GM03348 (cell line): ENCODE measurements around the gene SAMSN1.
"Not testable (repeated sequence)": the region's sequence is repeated elsewhere in the genome, so short reads cannot be mapped to it uniquely, and the experiment has no call there.

Experiments used
- DNase-seq: peaks from one replicate; pipeline ENCODE4 v3.0.0; 2012; ENCODE audit warnings: low spot score

The SAMSN1 gene

GRCh38 chr21:14527696-14528652, 18.1 kb downstream of the SAMSN1 start:
- DNase-seq = no peak

GRCh38 chr21:14526836-14527695, 19.0 kb downstream of the SAMSN1 start:
- DNase-seq = no peak

GRCh38 chr21:14526199-14526598, 19.9 kb downstream of the SAMSN1 start:
- DNase-seq = no peak

- no peak for DNase-seq
These were observed 22.9 kb downstream of the SAMSN1 start for GRCh38 chr21:14523234-14523633.

- DNase-seq = no peak
These were observed 23.4 kb downstream of the SAMSN1 start for GRCh38 chr21:14522736-14523135.

GRCh38 chr21:14520535-14520934, 25.6 kb downstream of the SAMSN1 start:
- DNase-seq = no peak

- no peak for DNase-seq
These were observed 27.1 kb downstream of the SAMSN1 start for GRCh38 chr21:14519000-14519399.

GRCh38 chr21:14513804-14514203, 32.3 kb downstream of the SAMSN1 start:
- no peak for DNase-seq

- not testable (repeated sequence) for DNase-seq
These were observed 39.2 kb downstream of the SAMSN1 start for GRCh38 chr21:14506859-14507457.

GRCh38 chr21:14500873-14501272, 45.2 kb downstream of the SAMSN1 start:
- DNase-seq = no peak

GRCh38 chr21:14499316-14499715, 46.8 kb downstream of the SAMSN1 start:
- DNase-seq = no peak

GRCh38 chr21:14497825-14498224, 48.3 kb downstream of the SAMSN1 start:
- DNase-seq = no peak

GRCh38 chr21:14495075-14495474, 51.0 kb downstream of the SAMSN1 start:
- DNase-seq = no peak

GRCh38 chr21:14494181-14494580, 51.9 kb downstream of the SAMSN1 start:
- not testable (repeated sequence) for DNase-seq

- no peak for DNase-seq
These were observed 52.4 kb downstream of the SAMSN1 start for GRCh38 chr21:14493731-14494130.

- no peak for DNase-seq
These were observed 53.2 kb downstream of the SAMSN1 start for GRCh38 chr21:14492931-14493330.

- no peak for DNase-seq
These were observed 54.8 kb downstream of the SAMSN1 start for GRCh38 chr21:14491269-14491681.

- DNase-seq = no peak
These were observed 57.4 kb downstream of the SAMSN1 start for GRCh38 chr21:14488672-14489204.

- DNase-seq = no peak
These were observed 58.4 kb downstream of the SAMSN1 start for GRCh38 chr21:14487490-14488432.

- DNase-seq = no peak
These were observed 59.2 kb downstream of the SAMSN1 start for GRCh38 chr21:14486869-14487268.
